GM21367 (cell line): Measurements from ENCODE around the gene PCDHGB7.
"Not testable (repeated sequence)": the region's sequence is repeated elsewhere in the genome, so short reads cannot be mapped to it uniquely, and the experiment has no call there.

Source experiments
- ATAC-seq: cut with Tn5 transposase; IDR thresholded peaks from one replicate; pipeline ENCODE4 v1.9.1; 2021; ENCODE audit not compliant: unreplicated experiment

The PCDHGB7 gene

DNA sequence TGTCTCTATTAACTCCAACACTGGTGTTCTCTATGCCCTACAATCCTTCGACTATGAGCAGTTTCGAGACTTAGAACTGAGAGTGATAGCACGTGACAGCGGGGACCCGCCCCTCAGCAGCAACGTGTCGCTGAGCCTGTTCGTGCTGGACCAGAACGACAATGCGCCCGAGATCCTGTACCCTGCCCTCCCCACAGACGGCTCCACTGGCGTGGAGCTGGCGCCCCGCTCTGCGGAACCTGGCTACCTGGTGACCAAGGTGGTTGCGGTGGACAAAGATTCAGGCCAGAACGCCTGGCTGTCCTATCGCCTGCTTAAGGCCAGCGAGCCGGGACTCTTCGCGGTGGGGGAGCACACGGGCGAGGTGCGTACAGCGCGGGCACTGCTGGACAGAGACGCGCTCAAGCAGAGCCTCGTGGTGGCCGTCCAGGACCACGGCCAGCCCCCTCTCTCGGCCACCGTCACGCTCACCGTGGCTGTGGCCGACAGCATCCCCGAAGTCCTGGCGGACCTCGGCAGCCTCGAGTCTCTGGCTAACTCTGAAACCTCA lies 5.3 kb downstream of the PCDHGB7 start:
- no peak for ATAC-seq

DNA sequence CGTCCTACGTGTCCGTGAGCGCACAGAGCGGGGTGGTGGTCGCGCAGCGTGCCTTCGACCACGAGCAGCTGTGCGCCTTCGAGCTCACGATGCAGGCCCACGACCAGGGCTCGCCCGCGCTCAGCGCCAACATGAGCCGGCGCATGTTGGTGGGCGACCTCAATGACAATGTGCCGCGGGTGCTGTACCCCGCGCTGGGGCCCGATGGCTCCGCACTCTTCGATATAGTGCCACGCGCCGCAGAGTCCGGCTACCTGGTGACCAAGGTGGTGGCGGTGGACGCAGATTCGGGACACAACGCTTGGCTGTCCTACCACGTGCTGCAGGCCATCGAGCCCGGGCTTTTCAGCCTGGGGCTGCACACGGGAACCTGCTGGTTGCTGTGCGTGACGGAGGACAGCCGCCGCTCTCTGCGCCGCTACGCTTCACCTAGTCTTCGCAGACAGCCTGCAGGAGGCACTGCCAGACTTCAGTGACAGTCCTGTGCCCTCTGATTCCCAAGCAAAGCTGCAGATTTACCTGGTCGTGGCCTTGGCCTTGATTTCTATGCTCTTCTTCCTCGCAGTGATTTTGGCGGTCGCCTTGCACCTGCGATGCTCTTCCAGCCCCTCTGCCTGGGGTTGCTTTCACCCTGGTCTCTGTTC lies 10.4 kb downstream of the PCDHGB7 start:
- ATAC-seq: no peak

DNA sequence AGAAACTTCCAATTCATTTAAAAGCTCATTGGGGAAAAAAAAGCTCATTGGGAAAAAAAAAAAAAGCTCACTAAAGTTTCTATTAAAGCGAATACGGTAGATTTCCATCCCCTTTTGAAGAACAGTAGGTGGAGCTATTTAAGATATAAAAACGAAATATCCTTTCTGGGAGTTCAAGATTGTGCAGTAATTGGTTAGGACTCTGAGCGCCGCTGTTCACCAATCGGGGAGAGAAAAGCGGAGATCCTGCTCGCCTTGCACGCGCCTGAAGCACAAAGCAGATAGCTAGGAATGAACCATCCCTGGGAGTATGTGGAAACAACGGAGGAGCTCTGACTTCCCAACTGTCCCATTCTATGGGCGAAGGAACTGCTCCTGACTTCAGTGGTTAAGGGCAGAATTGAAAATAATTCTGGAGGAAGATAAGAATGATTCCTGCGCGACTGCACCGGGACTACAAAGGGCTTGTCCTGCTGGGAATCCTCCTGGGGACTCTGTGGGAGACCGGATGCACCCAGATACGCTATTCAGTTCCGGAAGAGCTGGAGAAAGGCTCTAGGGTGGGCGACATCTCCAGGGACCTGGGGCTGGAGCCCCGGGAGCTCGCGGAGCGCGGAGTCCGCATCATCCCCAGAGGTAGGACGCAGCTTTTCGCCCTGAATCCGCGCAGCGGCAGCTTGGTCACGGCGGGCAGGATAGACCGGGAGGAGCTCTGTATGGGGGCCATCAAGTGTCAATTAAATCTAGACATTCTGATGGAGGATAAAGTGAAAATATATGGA lies 13.0 kb downstream of the PCDHGB7 start, which contains the start of gene PCDHGA12:
TSS of gene PCDHGA12 (plus strand) at position 176 of the 782 bp plus-strand sequence. CDS start at position 429, 253 bp downstream.
- ATAC-seq: no peak

DNA sequence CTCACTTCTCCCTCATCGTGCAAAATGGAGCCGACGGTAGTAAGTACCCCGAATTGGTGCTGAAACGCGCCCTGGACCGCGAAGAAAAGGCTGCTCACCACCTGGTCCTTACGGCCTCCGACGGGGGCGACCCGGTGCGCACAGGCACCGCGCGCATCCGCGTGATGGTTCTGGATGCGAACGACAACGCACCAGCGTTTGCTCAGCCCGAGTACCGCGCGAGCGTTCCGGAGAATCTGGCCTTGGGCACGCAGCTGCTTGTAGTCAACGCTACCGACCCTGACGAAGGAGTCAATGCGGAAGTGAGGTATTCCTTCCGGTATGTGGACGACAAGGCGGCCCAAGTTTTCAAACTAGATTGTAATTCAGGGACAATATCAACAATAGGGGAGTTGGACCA lies 13.8 kb downstream of the PCDHGB7 start:
- ATAC-seq: no peak

DNA sequence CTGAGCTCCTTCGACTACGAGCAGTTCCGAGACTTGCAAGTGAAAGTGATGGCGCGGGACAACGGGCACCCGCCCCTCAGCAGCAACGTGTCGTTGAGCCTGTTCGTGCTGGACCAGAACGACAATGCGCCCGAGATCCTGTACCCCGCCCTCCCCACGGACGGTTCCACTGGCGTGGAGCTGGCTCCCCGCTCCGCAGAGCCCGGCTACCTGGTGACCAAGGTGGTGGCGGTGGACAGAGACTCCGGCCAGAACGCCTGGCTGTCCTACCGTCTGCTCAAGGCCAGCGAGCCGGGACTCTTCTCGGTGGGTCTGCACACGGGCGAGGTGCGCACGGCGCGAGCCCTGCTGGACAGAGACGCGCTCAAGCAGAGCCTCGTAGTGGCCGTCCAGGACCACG lies 14.8 kb downstream of the PCDHGB7 start:
- not testable (repeated sequence) for ATAC-seq

DNA sequence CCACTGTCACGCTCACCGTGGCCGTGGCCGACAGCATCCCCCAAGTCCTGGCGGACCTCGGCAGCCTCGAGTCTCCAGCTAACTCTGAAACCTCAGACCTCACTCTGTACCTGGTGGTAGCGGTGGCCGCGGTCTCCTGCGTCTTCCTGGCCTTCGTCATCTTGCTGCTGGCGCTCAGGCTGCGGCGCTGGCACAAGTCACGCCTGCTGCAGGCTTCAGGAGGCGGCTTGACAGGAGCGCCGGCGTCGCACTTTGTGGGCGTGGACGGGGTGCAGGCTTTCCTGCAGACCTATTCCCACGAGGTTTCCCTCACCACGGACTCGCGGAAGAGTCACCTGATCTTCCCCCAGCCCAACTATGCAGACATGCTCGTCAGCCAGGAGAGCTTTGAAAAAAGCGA lies 15.2 kb downstream of the PCDHGB7 start:
- ATAC-seq: not testable (repeated sequence)

DNA sequence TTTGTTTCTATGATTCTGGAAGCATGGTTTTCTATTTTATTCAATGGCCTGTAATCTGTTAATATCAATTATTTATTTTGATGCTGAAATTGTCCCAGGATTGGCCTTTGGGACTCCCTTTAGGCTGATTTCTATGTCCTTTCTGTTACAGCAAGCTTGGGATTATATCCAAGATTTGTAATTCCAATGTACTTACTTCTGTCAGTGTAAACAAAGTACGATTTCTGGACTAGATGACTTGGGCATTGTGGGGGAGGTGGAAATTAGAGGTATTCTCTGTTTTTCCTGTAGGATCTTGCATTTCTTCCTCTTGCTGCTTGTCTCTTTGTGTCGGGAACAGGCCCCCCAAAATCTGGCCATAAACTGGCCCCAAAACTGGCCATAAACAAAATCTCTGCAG lies 16.5 kb downstream of the PCDHGB7 start:
- ATAC-seq: no peak

DNA sequence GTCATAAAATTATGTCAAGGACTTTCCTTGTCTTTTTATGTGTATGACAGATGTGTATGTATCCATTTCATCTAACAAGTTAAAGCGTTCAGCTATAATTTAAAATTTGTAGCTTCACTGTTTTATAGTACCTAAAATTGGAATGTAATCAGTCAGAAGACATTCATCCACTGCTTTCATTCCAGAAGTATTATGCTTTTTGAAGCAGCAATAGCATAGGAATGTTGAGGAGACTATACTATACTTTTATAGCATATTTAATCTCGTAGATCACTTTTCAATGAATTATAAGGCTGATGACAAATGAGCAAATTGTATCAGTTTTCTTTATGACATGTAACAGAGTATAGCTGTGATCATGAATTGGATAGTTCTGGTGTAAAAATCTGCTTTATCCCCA lies 19.7 kb downstream of the PCDHGB7 start:
- no peak for ATAC-seq

DNA sequence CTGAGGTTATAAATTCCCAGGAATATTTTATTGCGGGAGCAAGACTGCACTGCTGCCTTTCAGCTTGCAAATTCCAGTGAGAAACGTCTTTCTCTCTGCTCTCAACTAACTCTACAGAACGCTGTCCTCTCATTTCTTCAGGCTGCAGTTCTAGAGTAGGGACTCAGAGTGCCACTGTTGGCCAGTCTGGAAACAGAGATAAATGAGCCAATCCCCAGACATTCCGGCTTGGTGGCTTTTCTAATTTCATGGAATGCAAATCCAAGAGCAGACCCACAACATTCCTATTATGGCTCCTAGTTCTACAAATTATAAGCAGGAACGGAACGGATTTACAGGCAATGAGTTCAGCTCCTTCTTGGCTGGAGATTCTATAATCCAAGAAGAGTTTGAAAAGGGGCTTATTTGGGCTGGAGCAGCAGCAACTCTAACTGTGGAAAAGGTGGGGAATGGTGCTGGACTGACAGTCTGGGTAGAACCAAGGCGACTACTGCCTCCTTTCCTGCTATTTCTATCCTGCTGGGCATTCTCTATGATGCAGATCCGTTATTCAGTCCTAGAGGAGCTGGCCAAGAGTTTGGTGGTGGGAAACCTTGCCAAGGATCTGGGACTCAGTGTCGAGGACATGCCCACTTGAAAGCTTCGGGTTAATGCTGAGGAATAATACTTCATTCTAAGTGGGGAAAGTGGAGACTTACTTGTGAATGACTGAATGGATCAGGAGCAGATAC lies 22.1 kb downstream of the PCDHGB7 start:
- no peak for ATAC-seq

DNA sequence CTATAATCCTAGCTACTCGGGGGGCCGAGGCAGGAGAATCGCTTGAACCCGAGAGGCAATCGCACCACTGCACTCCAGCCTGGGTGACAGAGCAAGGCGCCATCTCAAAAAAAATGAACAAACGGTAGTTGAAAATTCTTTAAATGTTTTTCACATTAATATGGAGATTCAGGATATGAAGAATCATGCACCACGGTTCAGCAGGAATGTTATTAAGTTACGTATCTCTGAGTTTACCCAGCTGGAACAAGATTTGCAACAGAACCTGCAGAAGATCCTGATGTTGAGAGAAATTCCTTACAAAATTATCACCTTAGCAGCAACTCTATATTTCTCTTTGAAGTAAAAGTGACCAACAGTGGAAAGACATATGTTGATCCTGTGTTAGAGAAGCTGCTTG lies 22.9 kb downstream of the PCDHGB7 start:
- ATAC-seq: no peak

DNA sequence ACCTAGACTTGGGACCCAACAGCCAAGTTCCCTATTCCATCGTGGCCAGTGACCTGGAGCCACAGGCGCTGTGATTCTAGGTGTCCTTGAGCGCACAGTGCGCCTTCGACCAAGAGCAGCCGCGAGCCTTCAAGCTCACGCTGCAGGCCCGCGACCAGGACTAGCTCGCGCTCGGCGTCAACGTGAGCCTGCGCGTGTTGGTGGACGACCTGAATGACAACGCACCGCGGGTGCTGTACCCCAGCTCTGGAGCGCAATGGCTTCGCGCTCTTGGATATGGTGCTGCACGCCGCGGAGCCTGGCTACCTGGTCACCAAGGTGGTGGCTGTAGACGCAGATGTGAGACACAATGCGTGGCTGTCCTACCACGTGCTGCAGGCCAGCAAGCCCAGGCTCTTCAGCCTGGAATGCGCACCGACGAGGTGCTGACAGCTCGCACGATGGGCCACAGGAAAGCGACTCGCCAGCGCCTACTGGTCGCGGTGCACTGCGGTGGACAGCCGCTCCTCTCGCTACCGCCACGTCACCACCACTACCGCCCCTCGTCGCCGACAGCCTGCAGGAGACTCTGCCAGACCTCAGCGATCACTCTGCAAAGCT lies 24.2 kb downstream of the PCDHGB7 start:
- ATAC-seq: no peak

DNA sequence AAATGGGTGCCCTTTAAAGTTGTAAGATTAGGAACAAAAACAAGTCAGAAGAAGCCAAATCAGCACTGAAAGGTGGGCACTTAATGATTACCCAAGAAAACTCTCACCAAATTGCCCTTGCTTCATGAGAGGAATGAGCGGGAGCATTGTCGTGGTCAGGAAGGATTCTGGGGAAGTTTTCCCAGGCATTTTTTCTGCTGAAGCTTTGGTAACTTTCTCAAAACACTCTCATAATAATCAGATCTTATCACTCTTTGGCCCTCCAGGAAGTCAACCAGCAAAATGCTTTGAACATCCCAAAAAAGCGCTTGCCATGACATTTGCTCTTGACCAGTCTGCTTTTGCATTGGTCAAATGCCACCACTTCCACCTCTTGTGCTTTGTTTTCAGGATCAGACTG lies 47.9 kb downstream of the PCDHGB7 start:
- ATAC-seq: no peak
